Hematopoietic multipotent progenitor cell (in vitro differentiated cells): ENCODE data around the gene TMED6. TPM values are rescaled to one million over a fixed set of nuclear protein-coding genes. Genes with fewer than 3 reads are reported as not detected.

ENCODE experiments used
- DNase-seq, 3 donors: peaks; one replicate each; pipeline ENCODE4 v3.0.0-alpha.2; 2011 to 2015; ENCODE audit warnings: low read depth in 2 of 3, low spot score in 2 of 3
- total RNA-seq: library from RNA; depleted of rRNA; stranded (reverse); fragments of >200 nt; gene quantifications from one replicate; pipeline ENCODE4 v1.2.3, GENCODE V29; 2012

TMED6 gene
- total RNA-seq, 1 donor, result under 0.01 TPM

DNA sequence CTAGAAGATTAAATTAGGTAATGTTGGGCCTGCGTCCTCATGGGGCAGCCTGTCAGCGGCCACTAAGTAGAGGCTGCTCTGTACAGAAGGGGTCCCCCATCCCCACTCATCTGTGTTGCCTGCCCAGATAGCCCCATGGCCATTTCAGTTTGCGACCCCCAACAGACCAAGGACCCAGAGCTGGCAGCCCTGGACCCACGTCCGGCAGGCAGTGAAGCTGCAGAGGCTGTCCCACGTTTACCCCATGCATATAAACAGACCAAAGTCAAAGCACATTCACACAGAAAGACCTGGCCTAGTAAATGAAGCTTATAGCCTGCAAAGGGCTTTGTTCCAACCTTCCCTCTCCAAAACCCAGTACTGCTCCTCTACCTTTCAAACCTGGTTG is 25.8 kb downstream of the TMED6 start:
- no peak for DNase-seq

DNA sequence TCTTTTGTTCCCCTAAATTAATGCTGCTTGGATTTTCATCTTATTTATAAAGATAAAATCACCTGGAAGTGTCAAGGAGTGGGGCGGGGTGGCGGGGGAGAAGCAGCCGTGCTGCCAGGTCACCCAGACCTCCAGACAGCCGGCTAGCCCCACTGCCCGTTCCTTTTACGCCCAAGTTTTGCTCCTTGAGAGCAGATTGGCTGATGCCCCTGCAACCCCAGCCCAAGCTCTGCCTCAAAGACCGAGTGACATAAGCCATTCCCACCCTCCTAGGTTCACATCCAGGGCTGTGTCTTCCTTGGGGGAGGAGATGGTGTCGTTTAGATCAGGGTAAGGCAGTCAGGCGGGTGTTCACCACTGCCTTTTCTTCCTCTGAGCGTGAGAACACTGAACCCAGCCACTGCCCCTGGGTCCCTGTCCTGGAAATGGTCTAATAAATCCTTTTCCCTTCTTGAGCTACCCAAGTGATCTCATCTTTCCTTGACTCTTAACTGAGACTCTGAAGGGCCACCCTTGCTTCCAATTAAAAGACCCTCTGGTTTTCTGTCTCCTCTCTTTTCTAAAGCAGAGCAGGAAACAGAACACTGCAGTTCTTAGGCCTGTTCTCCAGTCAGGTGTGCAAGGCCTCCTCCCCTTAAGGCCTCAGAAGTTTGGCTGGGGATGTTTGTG is 26.9 kb downstream of the TMED6 start:
- no peak for DNase-seq

DNA sequence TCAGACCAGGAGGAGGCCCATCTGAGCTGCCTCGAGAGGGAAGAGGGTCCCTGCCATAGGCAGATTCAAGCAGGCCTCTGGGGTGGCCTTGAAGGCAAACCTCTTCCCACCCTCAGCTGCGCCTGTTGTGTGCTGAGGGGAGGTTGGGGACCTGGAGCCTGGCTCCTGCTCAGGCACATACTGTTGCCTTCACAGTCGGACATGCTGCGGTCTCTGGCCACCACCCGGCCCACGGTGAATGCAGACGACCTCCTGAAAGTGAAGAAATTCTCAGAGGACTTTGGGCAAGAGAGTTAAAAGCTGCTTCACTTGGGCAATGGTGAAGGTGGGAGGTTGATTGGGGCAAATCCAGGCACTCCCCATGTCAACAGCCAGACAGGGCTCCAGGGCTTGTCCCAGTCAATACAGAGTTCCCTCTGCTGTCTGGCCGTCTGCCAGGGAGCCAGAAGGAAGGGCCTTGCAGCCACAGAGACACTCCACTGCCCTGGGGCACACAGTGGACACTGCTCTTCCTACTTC is 27.5 kb downstream of the TMED6 start:
- DNase-seq, result no peak

DNA sequence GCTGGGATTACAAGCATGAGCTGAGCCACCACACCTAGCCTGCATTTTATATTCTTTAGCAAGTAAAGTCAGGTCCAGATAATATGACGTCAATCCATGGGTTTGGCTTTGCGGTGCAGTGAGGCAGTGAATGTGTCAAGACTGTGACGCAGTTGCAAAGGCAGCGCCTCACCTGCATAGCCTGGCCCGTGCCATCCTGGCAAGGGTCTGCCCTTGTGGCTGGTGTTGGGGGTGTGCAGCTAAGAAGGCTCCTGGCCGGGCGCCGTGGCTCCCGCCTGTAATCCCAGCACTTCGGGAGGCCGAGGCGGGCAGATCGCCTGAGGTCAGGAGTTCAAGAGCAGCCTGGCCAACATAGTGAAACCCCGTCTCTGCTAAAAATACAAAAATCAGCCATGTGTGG is 28.2 kb downstream of the TMED6 start:
- DNase-seq, result no peak

DNA sequence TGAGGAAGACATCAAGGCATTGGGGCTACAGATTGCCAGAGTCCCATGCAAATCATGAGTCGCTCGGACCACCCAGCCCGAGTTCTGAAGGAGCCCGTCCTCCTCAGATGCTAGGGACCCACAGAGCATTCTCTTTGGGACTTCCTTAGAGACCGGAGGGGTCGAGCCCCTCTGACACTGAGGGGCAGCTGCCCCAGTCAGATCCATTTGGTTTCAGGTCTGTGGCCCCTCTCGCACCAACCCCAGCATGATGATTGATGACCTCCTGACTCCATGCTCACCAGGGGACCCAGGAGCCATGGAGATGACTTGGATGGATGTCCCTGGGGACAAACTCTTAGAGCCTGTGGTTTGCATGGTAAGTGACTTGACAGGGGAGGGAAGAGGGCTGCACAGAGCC is 29.2 kb downstream of the TMED6 start:
- no peak for DNase-seq

DNA sequence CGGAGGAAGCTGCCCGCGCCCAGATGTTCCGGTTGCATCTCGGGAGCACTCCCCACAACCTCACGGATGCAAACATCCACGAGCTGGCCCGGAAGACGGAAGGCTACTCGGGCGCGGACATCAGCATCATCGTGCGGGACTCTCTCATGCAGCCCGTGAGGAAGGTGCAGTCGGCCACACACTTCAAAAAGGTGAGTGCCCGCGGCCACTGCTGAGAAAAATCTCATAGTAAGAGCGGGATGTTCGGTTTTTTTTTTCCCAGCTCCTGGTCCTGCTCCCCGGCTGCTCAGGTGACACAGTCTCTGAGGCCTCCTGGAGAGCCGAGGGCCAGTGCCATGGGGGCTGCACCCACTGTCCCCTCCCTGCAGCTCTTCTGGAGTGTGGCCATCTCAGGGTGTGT is 30.5 kb downstream of the TMED6 start:
- DNase-seq, result no peak

DNA sequence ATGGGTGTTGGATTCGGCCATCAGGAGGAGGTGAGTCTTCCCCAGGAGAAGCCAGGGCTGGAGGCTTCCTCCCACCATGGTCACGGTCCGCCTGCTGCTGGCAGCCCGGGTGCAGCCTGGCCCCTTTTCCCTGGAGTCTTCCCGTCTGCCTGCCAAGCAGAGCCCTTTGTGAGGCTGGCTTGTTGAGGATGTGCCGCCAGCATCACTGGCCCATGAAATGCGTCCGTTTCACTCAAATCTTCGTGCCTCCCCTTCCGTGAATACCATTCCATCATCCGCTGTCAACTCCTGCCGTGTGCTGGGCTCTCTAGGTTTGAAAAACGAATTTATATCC is 30.9 kb downstream of the TMED6 start:
- DNase-seq, result no peak

DNA sequence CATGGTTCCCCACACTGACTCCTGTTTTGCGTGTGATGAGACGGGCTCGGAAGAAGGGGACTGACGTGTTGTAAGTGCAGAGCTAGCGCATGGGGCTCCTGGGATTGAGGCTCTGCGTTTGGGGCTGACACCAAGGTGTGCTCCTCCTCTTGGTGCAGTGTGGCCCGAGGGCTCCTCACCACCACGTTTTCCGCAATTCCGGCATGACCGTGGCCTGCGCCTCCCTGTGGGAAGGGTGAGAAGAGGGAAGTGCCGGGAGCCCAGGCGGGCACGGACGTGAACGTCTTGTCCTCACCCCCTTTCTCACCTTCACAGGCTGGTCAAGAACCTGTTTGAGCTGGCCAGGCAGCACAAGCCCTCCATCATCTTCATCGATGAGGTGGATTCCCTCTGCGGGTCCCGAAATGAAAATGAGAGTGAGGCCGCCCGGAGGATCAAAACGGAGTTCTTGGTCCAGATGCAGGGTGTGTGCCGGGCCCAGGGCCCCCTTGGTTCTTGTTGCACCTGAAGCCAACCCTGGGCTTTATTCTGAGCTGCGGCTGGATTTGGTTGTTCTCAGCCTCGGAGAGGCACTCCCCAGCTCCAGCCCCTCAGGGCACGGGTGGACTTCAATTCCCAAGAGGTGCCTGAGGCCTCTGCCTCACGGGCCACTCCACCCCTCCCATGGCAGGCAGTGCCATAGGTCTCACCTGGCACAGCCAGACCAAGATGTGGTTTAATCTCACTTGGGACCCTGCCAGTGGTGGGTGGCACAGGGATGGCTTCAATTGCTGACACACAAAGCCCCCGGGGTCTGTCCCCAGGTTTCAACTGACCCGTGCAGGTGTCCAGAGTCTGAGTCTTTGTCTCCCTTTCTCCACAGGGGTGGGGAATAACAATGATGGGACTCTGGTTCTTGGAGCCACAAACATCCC is 31.5 kb downstream of the TMED6 start:
- DNase-seq, result no peak

DNA sequence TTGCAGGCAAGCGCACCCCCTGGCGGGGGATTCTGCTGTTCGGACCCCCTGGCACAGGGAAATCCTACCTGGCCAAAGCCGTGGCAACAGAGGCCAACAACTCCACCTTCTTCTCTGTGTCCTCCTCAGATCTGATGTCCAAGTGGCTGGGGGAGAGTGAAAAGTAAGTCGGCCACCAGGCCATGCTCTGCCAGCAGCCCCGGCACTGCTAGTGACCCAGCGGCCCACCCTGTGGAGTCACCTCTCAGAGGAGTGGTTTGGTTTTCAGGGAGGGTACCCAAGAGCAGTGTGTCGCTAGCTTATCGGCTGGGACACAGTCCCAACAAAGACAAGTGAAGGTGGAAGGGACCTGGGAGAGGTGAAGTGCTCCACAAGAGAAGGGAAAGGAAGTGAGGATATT is 32.2 kb downstream of the TMED6 start:
- DNase-seq, result no peak

DNA sequence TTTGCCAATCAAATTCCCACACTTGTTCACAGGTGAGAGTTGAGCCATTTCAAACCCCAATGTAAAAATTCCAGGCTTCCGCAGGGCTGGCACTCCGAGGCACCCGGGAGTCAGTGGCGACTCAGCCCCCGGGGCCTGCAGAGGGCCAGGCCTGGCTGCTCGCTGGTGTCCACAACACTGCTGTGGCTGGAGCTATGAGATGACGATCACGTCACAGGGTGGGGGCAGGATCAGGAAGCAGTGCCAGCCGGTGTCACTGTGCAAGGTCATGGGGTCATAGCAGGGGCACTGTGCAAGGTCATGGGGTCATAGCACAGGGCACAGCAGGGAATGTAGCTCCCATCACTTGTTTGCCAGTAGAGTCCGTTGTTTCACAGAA is 32.7 kb downstream of the TMED6 start:
- DNase-seq, result no peak

DNA sequence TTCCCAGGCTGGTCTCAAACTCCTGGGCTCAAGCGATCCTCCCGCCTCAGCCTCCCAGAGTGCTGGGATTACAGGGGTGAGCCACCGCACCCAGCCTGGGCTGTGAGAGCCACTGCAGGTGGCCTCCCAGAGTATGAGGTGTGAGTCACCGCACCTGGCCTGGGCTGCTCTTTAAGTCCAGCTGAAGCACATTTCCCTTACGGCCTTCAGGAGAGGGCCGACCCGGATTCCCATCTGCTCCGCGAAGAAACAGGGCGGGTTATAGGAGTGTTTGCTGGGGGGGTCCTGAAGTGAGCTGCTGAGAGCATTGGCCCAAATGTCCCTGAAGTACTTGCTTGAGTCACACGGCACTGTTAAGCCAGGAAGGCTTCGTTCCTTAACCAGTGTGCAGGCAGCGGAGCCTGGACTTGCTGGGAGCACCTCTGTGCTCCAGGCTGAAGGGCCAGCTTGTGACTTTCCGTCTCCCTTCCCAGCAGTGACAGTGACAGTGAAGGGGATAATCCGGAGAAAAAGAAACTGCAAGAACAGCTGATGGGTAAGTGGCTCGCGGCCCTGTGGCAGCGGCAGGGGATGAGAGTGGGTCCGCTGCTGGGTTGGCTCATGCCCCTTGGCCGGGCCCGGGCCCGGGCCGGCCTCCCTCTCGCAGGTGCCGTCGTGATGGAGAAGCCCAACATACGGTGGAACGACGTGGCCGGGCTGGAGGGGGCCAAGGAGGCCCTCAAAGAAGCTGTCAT is 33.2 kb downstream of the TMED6 start:
- DNase-seq, result no peak

DNA sequence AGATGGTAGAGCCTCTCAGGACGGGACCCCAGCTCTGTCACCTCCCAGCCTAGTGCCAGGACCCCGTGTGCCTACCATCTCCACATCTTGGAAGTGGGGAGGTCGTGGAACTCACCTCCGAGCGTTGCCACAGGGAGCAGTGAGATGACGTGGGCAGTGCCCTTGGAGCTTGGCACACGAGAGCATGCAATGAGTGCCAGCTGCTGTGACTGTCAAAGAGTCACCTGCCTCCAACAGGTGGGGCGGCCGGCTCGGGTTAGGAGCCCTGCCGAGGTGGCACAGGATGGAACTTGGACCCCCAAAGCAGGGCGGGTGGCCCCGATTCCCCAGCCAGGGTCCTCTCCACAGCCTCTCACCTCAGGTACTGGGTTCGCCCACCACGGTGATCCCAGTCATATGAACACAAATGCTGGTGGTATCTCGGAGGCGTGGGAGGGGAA is 35.0 kb downstream of the TMED6 start:
- DNase-seq, result no peak

DNA sequence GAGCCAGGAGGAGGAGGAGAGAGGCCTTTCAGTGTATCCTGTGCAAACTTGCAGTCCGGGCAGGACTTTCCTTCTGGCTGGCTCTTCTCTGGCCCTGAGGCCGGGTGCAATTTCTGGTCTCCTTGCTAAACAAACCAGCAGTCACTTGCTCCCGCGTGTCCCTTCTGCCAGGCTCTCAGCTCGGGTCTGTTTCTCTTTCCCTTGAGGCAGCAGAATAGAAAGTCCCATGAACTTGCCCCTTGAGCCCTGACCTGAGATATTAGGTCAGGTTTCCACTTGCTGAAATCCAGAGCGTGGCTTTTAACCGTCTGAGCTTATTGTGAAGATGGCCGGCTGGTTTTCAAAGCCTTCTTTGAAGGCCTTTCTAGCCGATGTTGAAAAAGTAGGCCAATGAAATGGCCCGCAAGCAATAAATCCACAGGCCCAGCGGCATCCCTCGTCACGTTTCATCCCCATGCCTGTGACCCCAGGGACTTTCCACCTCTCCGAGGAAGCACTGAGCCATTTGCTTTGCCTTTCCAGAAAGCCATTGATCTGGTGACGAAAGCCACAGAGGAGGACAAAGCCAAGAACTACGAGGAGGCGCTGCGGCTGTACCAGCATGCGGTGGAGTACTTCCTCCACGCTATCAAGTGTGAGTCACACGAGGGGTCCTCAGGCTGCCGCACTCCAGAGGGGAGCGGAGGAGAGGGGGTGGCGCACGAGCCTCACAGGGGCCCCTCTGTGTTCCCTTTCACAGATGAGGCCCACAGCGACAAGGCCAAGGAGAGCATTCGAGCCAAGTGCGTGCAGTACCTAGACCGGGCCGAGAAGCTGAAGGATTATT is 35.9 kb downstream of the TMED6 start:
- DNase-seq, result no peak

DNA sequence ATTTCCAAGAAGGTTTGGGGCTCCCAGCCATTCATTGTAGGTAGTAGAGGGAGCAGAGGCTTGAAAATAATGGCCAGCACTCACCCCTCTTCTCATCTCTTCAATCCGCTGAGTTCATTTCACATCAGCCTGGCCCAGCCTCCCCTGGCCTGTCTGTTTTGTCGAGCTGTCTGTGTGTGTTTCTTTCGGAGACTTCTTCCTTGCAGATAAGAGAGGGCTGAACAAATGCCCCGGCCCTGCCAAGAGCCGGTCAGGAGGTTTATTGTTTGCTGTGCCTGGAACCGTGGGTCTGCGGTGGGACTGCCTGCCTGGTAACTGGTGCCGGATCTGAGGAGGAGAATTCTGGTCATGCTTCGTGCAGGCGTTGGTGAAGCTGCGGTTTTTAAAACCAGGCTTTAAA is 37.1 kb downstream of the TMED6 start:
- no peak for DNase-seq

DNA sequence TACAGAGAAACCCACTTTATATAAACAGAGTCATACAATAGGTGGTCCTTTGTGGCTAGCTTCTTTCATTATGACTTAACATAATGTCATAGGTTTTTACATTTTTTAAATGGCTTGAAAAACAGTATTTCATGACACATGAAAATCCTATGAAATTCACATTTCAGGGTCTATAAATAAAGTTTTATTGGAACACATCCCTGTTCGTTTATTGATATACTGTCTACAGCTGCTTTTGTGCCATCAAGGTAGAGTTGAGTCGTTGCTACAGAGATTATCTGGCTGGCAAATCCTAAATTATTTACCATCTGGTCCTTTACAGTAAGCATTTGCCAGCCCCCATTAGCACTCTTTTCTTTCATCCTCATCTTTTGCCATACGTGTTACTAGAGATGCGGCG is 38.1 kb downstream of the TMED6 start:
- no peak for DNase-seq

DNA sequence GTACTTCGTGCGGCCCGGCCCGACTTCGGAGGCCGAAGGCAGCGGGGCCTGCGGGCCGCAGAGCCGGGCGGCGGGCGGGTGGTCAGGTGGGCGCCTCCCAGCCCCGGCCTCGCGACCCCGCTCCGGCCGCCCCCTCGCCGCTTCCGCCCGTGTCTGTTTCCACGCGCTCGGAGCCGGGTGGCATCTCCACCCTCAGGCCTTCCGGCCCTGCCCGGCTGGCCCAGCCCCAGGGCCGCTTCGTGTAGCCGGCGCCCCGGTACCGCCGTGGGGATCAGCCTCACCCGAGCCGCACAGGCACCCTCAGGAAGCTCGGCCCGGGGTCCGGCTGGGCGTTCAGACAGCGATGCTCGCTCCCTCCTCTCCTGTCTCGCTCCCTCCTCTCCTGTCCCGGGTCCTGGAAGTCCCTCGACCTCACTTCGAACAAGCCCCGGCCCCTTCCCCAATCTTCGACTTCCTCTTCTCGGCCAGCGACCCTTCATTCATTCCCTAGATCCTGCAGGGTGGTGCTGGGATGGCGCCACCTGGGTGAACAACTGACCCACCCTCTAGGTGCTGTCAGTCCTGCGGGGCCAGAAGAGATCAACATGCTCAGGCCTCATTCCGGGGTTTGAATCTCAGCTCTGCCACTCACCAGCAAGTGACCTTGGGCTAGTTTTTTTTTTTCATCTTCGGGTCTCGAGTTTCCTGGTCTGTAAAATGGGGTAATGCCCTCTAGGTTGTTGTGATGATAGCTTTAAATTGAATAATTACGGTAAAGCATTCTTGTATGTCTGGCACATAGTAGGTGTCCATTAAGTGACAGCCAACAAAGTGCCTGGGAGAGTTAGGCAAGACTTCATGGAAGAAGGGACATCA is 39.8 kb downstream of the TMED6 start:
- DNase-seq, result peak in 1 of 3 donors; percentile 34

DNA sequence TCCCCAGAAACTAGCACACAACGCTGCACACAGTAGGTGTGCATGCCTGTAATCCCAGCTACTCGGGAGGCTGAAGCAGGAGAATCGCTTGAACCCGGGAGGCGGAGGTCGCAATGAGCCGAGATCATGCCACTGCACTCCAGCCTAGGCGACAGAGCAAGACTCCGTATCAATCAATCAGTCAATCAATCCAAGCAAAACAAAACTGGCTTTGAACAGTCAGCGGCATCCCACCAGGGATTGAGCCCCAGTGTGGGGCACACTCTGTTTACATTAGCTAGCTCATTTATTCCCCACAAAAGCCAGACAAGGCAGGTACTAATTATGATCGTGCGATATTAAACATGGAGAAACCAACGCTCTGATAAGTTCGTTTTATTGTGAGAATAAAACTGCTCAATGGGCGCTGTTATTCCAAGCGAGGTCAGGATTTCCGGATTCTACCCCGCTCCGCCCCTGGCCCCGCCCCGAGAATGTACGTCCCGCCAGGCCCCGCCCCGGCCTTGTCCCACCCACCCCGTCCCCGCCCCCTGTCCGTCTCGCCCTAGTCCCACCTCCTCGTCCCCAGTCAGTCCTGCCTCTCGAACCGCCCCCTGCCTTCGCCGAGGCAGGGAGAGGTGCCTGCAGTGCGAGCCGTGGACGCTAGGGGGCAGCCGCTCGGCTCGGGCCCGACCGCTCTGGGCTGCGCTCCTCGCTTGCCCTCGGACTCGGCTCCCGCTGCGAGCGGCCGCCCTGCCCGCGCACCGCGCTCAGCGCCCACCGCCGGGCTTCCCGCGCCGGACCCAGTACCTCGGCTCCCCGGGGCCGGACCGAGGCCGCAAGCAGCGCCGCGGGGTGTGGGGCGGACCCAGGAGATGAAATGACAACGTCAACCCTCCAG is 40.7 kb downstream of the TMED6 start, which contains the start of gene VPS4A:
TSS of gene VPS4A (plus strand) at position 698 of the 880 bp plus-strand sequence. CDS start at position 860, 162 bp downstream.
- peak; percentile 95 to 97 (median 97) for DNase-seq

DNA sequence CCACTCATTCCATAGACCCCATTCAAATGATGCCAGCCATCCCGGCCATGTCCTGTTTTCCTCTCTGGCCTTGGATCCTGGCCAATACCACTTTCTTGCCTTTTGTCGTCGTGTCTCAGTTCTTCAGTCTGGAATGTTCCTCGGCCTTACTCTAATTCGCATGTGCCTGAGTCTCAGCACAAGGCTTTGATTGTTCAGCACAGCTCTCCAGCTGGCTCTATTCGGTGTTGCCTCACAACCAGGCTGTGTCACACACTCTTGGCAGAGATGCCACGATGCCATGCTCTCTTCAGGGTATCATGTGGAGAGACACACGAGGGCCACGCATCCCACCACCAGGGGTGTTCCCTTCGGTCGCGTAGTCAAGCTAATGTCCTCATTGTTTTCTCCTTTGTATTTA is 42.3 kb downstream of the TMED6 start:
- DNase-seq, result no peak
